Heart right ventricle (tissue), 16 donors: ENCODE measurements around the gene SBNO1. TPM values are rescaled to one million over a fixed set of nuclear protein-coding genes. Genes with fewer than 3 reads are reported as not detected.
A peak's percentile ranks its signal among the peaks of the same experiment; 100 is the strongest.
"Not testable (repeated sequence)": the region's sequence is repeated elsewhere in the genome, so short reads cannot be mapped to it uniquely, and the experiment has no call there.

Experiments
- ATAC-seq, 8 donors: fragments of 200-7000 bp; cut with Tn5 transposase; one replicate each; pipeline ENCODE4 v1.9.1; 2020; ENCODE audit warnings: mild to moderate bottlenecking in 8 of 8, moderate library complexity in 8 of 8, moderate number of reproducible peaks in 1 of 8
- DNase-seq, 2 donors: peaks; one replicate each; pipeline ENCODE4 v3.0.0-alpha.2; 2020
- H3K27ac ChIP-seq, 10 donors: fragments of 200-600 bp; sonication (generic) in 2 of 10; one replicate each; pipeline versions ENCODE4 v1.5.0 to v1.8.0; 2020 to 2022; ENCODE audit warnings: mild to moderate bottlenecking in 3 of 10
- H3K27me3 ChIP-seq, 7 donors: fragments of 200-600 bp; one replicate each; pipeline ENCODE4 v1.8.0; 2021 to 2022; ENCODE audit warnings: mild to moderate bottlenecking in 2 of 7
- H3K36me3 ChIP-seq, 9 donors: fragments of 200-600 bp; sonication (generic) in 1 of 9; one replicate each; pipeline versions ENCODE4 v1.5.0 to v1.8.0; 2020 to 2022; ENCODE audit warnings: mild to moderate bottlenecking in 2 of 9
- H3K4me1 ChIP-seq, 9 donors: fragments of 200-600 bp; sonication (generic) in 1 of 9; one replicate each; pipeline versions ENCODE4 v1.5.0 to v1.8.0; 2020 to 2022; ENCODE audit warnings: mild to moderate bottlenecking in 4 of 9
- H3K4me3 ChIP-seq, 10 donors: fragments of 200-600 bp; sonication (generic) in 2 of 10; one replicate each; pipeline versions ENCODE4 v1.5.0 to v1.8.0; 2020 to 2022; ENCODE audit warnings: mild to moderate bottlenecking in 7 of 10, moderate library complexity in 2 of 10
- H3K9me3 ChIP-seq, 11 donors: fragments of 200-600 bp in 10 of 11; sonication (generic) in 2 of 11; one replicate each; pipeline versions ENCODE4 v1.5.0 to v1.8.0; 2013 to 2022; ENCODE audit warnings: mild to moderate bottlenecking in 2 of 11, control low read depth in 1 of 11, moderate library complexity in 1 of 11
- CTCF ChIP-seq, 9 donors: fragments of 200-600 bp; sonication (generic) in 2 of 9; IDR thresholded peaks; one replicate each; pipeline versions ENCODE4 v1.5.0 to v1.8.0; 2021 to 2022; ENCODE audit warnings: antibody characterized with exemption in 9 of 9, mild to moderate bottlenecking in 5 of 9, moderate library complexity in 1 of 9
- WGBS, 2 donors: extraction: QIAGEN DNeasy Blood & Tissue Kit; methylation state at CpG; one replicate each; pipeline ENCODE4 v1.1.7; 2013; ENCODE audit warnings: inconsistent platforms in 1 of 2; 5-methylcytosine and 5-hydroxymethylcytosine counted together
- intact Hi-C, 10 donors: fragments of 100-400 bp; cut with DNase I; formaldehyde crosslinking; loops; one replicate each; pipeline versions ENCODE4 v1.11.1 to v1.14.2; 2022
- polyA plus RNA-seq, 2 donors: library from polyadenylated mRNA; stranded (reverse); fragments of 200-250 nt; gene quantifications; one replicate each; pipeline ENCODE4 v1.2.3, GENCODE V29; 2013
- total RNA-seq, 10 donors: library from RNA; stranded (reverse); fragmentation: NEBNext Ultra II Directional in 3 of 10; extraction: Animal tissue kit (Norgen Biotek cat#: 25700) in 3 of 10; gene quantifications; one replicate each; pipeline versions ENCODE4 v1.2.1 to v1.2.4, GENCODE V29; 2021 to 2023
- donor health status: Arrhythmogenic right ventricular cardiomyopathy.
- donor health status: ischemic (EF 13 %, LVEDD 7.1; RV severe dilation, severe dysfunction).
- donor health status: healthy with polysubstance abuse.
- donor health status: DM: no; HTN: yes; CAD: no.
- donor health status: DM: no; HTN: no; CAD: no.
- donor health status: ischemic (EF 25% LVEDD 6.9; RV normal size, moderate dysfunction).
- donor health status: ischemic (EF 25% LVEDD 5.7; RV mildly dilated, moderate dysfunction).
- donor health status: healthy.
- donor health status: DM: yes; HTN: yes; CAD: no.
- donor health status: Ischemic cardiomyopathy.
- donor health status: ischemic (EF 35%, LVEDD 5.7; RV mildly dilated, moderate dysfunction).
- donor health status: nonischemic (EF 11% LVEDD 7.7; RV severe dilation, severe dysfunction).
- donor health status: DM: yes; HTN: yes; CAD: no.
- donor health status: PGD.
- donor health status: ischemic (EF 29% LVEDD 5.4; RV normal size, mild dysfunction).
- donor health status: nonischemic (EF 23%, LVEDD 6.1; RV moderate dilation, normal function).

SBNO1 gene
- total and polyA plus RNA-seq, 12 donors, result 4.1 to 32.1 (median 26.9) TPM

GRCh38 chr12:123260081-123260480, 104.6 kb downstream of the SBNO1 start:
- ATAC-seq (no peak), DNase-seq (no peak)
- Histone ChIP-seq H3K4me1 (peaks cover 0 to 4% (median 0%) of the 10 kb centered on the region in 9 donors), H3K9me3 (no peaks in the 10 kb centered on the region), H3K4me3 (no peak overlapping the region), H3K27me3 (no peaks in the 10 kb centered on the region), H3K36me3 (peaks cover 0 to 100% (median 43%) of the 10 kb centered on the region in 9 donors), H3K27ac (no peak overlapping the region)
- intact Hi-C loops, result loop anchor here in 2 of 10 donors (10.0 kb wide), 2 partner anchors 95 to 335 kb away; no protein-coding TSS in a partner anchor
- 82 to 92% methylated on average over 9 of the region's 9 CpGs for WGBS, 2 donors
- no peak for TF ChIP-seq CTCF (IDR thresholded peaks at IDR 0.05)

DNA sequence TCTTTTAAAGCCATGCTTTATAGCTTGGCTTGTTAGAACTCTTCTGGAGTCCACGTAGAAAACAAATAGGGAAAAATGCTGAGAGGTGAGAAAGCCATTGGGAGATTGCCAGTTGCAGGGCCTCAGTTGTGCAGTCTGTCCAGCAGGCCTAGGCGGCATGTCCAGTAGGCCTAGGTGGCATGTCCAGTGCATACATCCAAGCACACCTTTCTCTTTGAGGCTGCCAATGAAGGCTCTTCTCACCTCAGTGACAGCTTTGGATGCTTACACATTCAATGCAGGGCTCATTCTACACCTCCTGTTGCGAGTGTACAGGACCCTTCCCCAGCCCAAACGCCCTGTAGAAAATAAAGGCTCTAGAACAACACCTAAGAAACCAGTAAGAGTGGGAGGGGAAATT, 106.1 kb downstream of the SBNO1 start:
- no peak overlapping the region for H3K4me3 ChIP-seq
- no peak overlapping the region for H3K27ac ChIP-seq
- DNase-seq (no peak), ATAC-seq (no peak)
- no peaks in the 10 kb centered on the region for H3K9me3 ChIP-seq
- intact Hi-C loops, result no loop called here
- TF ChIP-seq CTCF (IDR thresholded peaks at IDR 0.05), result no peak
- no peaks in the 10 kb centered on the region for H3K27me3 ChIP-seq
- peaks cover 0 to 17% (median 7%) of the 10 kb centered on the region in 9 donors for H3K4me1 ChIP-seq
- H3K36me3 ChIP-seq, result peaks cover 0 to 100% (median 37%) of the 10 kb centered on the region in 9 donors
- 72 to 96% methylated on average over 4 of the region's 4 CpGs for WGBS, 2 donors

- DNase-seq (no peak), ATAC-seq (no peak)
- Histone ChIP-seq H3K27me3 (no peaks in the 10 kb centered on the region), H3K9me3 (no peaks in the 10 kb centered on the region), H3K36me3 (peaks cover 0 to 82% (median 23%) of the 10 kb centered on the region in 9 donors), H3K27ac (peak overlapping the region in 1 of 10 donors; percentile 15), H3K4me1 (peaks cover 11 to 40% (median 18%) of the 10 kb centered on the region in 9 donors), H3K4me3 (no peak overlapping the region)
- intact Hi-C loops, result no loop called here
- WGBS, 2 donors, result 66 to 67% methylated on average over 5 of the region's 5 CpGs
- TF ChIP-seq CTCF (IDR thresholded peaks at IDR 0.05), result no peak
These were observed 109.7 kb downstream of the SBNO1 start for GRCh38 chr12:123254853-123255446.

GRCh38 chr12:123253641-123254459, 110.8 kb downstream of the SBNO1 start:
- TF ChIP-seq CTCF (IDR thresholded peaks at IDR 0.05), result no peak
- Histone ChIP-seq H3K27me3 (no peaks in the 10 kb centered on the region), H3K9me3 (no peaks in the 10 kb centered on the region), H3K4me3 (no peak overlapping the region), H3K27ac (peak overlapping the region in 2 of 10 donors; percentile 1 to 15), H3K4me1 (peaks cover 11 to 40% (median 18%) of the 10 kb centered on the region in 9 donors), H3K36me3 (peaks cover 0 to 81% (median 20%) of the 10 kb centered on the region in 9 donors)
- DNase-seq (peak; percentile 45 to 61), ATAC-seq (peak; percentile 63 to 87 (median 78))
- intact Hi-C loops, result no loop called here
- 69 to 72% methylated on average over 24 of the region's 24 CpGs for WGBS, 2 donors

- intact Hi-C loops, DNase-seq, H3K27ac ChIP-seq, H3K27me3 ChIP-seq, ATAC-seq, H3K4me3 ChIP-seq, H3K9me3 ChIP-seq: not testable (repeated sequence)
- Histone ChIP-seq H3K36me3 (peaks cover 0 to 74% (median 12%) of the 10 kb centered on the region in 9 donors), H3K4me1 (peaks cover 11 to 40% (median 18%) of the 10 kb centered on the region in 9 donors)
- WGBS, 2 donors, result 89 to 90% methylated on average over 9 of the region's 9 CpGs
These were observed 112.3 kb downstream of the SBNO1 start for GRCh38 chr12:123252365-123252764.
